Neural cell (in vitro differentiated cells): ENCODE measurements around the gene RAB33B.

Source experiments
- CTCF ChIP-seq: fragments of 450-650 bp; IDR thresholded peaks from 2 replicates; pipeline ENCODE4 v1.5.1; 2014; ENCODE audit warnings: antibody characterized with exemption, mild to moderate bottlenecking, moderate library complexity; ENCODE audit not compliant: poor library complexity, severe bottlenecking
- EP300 ChIP-seq: fragments of 450-650 bp; conservative IDR thresholded peaks from 2 replicates; pipeline ENCODE4 v1.6.1; 2014; ENCODE audit warnings: antibody characterized with exemption, mild to moderate bottlenecking, moderate library complexity; ENCODE audit not compliant: poor library complexity, severe bottlenecking
- EZH2 ChIP-seq: fragments of 200-600, 300-800 bp; shearing (Covaris generic), sonication (generic); IDR thresholded peaks from 2 replicates; pipeline ENCODE4 v1.6.1; 2014; ENCODE audit warnings: antibody characterized with exemption, low read length, borderline replicate concordance, mild to moderate bottlenecking; ENCODE audit not compliant: insufficient read depth, poor library complexity, severe bottlenecking
- MXI1 ChIP-seq: fragments of 450-650 bp; conservative IDR thresholded peaks from 2 replicates; pipeline ENCODE4 v1.6.1; 2014; ENCODE audit warnings: antibody characterized with exemption, mild to moderate bottlenecking; ENCODE audit not compliant: poor library complexity, severe bottlenecking
- POLR2AphosphoS5 ChIP-seq: IDR thresholded peaks from 2 replicates; pipeline ENCODE4 v1.6.1; 2012
- RAD21 ChIP-seq: fragments of 450-650 bp; conservative IDR thresholded peaks from 2 replicates; pipeline ENCODE4 v1.6.1; 2014; ENCODE audit warnings: antibody characterized with exemption, mild to moderate bottlenecking, moderate library complexity
- REST ChIP-seq: IDR thresholded peaks from 2 replicates; pipeline ENCODE4 v1.6.1; 2012; ENCODE audit warnings: borderline replicate concordance
- TAF1 ChIP-seq: IDR thresholded peaks from 2 replicates; pipeline ENCODE4 v1.6.1; 2012; ENCODE audit warnings: low read depth

DNA sequence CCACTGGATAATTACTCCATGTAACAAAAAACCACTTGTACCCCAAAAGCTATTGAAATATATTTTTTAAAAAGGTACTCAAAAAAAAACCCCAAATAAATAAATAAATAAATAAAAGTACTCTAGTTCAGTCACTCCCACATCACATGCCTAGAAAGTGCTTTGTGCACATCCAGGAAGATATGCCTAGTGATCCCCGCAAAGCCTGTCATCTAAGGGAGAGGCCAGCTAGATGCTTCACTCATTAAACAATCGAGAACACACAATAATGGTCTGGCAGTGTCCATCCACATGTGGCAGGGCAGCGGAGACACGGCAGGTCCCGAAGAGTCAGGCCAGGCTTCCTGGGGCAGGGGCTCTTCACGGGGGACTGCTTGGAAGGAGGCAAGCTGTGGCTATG lies 47.6 kb downstream of the RAB33B start:
- TF ChIP-seq CTCF (no peak), REST (no peak), EP300 (no peak), EZH2 (no peak), MXI1 (no peak), RAD21 (no peak), TAF1 (no peak), POLR2AphosphoS5 (no peak)
